ENCODE results near the gene VWA3B. TPM values are rescaled to one million over a fixed set of nuclear protein-coding genes. Genes with fewer than 3 reads are reported as not detected.
"Not testable (repeated sequence)": the region's sequence is repeated elsewhere in the genome, so short reads cannot be mapped to it uniquely, and the experiment has no call there.

Gene VWA3B
- total RNA-seq (2014; rRNA removed; shearing (Covaris generic)), result not detected in 2 replicates

DNA sequence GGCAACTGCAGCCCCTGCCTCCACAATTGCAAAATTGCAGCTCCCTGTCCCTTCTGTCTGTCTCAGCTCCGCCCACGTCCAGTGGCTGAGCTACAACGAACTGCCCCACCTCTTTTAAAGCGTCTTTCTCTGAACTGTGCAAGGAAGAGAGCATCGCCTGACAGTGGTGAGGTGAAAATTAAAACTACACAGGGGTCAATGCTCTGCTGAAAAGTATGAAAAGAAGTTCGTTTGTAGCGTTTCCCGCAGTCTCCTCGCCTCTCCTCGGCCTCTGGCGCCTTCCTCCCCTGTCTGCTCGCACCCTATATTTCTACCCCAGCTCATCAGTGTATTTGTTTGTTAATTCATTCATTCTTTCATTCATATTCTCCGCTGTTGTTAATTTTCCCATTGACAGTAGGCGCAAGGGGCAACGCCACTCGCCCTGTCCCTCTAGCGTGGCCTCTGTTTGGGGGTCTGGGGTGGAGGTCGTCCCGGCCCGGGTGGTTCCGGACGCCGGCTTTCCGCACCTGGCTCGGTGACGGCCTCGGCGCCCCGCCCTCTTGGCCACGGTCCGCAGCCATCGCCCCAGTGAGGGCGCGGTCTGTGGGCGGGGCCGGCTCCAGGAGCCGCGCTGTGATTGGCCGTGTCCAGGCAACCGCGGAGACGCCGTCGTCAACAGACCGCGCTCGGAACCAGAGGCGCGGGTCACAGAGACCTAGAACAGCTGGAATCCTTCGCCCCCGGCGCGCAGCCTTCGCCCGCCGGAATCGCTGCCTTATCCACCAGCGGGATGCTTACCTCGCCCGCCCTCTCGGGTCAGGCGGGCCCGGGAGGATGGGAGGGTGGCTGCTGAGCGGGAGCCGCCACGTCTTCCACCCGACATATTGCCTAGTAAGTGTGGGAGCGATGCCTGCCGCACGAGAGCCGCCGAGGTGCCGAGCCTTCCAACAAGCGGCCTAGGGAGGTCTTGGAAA, at the start of gene VWA3B:
VWA3B (plus strand) TSS at position 677 of the 956 bp plus-strand sequence. CDS start 5,926 bp downstream, outside the sequence.
- DNase-seq (ENCODE audit: low spot score), result peak; percentile 27

GRCh38 chr2:98037206-98037605, 49.8 kb upstream of the VWA3B start:
- no peak for DNase-seq (ENCODE audit: low spot score)

DNA sequence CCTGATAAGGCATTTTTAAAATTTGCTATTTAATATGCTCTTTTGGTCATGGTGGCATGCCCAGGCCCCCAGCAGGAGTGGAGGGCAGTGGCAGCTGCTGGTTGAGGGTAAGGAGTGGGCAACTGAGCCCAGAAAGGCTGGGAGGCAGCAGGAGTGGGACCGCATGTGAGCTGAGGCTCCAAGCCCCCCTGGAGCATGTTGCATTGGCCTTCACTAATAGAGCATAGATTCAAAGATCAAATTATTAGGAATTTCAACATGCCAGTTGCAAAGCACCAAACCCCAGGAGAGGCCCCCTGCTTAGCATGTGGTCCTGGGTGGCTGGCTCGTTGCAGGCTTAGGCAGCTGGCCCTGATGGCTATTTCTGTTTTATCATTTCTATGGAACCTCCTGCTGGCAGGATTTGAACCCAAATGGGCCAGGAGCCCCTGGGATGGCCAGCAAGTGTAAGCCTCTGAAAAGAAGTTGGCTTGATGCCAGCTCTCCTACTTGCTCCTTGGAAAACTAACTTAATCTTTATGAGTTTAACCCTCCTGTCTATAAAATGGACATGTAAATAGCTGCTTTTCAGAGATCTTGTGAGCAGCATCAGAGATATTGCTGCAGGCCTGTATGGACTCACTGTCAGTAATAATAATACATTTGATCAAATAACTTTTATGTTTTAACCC, 49.2 kb upstream of the VWA3B start:
- no peak for DNase-seq (ENCODE audit: low spot score)

DNA sequence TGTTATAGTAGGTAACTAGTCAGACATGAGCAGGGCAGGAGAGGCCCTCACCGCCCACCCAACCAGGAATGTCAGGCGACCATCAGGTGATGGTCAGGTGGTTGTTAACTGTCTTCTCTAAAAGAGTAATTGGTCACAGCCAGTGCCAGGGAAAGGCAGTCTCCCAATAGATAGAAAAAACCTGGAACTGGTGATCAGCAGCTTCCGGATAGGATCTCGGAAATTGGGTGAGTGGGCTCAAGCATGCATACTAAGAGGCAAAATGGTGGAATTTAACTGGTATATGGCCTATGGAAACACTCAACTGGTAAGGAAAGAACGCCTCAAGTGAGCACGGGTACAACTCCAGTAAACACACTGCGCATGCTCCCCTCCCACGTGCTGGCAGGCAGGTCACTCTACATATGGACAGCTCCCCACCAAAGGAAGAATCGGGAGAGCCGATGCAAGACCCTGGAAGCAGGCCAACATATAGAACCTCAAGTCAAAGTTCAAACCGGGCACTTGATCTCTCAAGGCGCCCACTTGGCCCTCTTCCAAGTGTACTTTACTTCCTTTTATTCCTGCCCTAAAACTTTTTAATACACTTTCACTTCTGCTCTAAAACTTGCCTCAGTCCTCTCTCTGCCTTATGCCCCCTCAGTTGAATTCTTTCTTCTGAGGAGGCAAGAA, 47.7 kb upstream of the VWA3B start:
- DNase-seq (ENCODE audit: low spot score), result no peak

GRCh38 chr2:98040331-98040939, 46.5 kb upstream of the VWA3B start:
- no peak for DNase-seq (ENCODE audit: low spot score)

DNA sequence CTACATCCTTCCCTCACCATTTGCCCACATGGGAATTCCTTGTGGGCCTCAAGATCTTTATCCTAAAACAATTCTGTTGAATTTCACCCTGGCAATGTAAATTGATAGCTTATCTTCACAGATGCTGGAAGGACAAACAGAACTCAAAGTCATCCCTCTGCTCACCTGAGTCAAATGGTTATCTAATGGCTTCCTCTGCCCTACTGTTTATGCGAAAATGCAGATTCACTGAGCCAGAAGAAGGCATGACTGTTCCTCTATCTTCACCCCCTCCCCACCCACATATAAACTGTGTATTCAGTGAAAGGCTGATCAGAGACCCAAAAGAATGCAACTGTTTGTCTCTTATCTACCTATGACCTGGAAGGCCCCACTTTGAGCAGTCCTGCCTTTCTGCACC, 43.9 kb upstream of the VWA3B start:
- no peak for DNase-seq (ENCODE audit: low spot score)

- not testable (repeated sequence) for DNase-seq (ENCODE audit: low spot score)
These were observed 42.2 kb upstream of the VWA3B start for GRCh38 chr2:98044730-98045129.

DNA sequence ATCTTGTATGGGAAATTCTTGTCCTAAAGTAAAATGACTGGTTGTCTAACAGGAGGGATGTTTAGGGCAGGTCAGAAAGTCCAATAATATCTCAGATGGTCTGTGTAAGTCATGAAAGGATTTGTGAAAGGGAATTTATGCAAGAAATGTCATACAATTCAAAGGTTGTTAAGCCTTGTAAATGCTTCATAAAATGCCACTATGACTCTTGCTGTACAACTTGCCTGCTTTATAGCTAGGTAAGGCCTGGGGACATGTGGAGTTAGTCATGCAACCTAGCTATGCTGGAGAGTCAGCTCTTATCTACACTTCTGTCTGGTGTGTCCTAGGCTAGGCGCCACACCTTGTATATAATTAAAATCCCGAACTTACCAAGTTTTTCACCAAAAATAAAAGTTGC, 36.9 kb upstream of the VWA3B start:
- no peak for DNase-seq (ENCODE audit: low spot score)

- DNase-seq (ENCODE audit: low spot score), result no peak
These were observed 28.6 kb upstream of the VWA3B start for GRCh38 chr2:98058191-98058975.

GRCh38 chr2:98060277-98060676, 26.7 kb upstream of the VWA3B start:
- DNase-seq (ENCODE audit: low spot score), result no peak

DNA sequence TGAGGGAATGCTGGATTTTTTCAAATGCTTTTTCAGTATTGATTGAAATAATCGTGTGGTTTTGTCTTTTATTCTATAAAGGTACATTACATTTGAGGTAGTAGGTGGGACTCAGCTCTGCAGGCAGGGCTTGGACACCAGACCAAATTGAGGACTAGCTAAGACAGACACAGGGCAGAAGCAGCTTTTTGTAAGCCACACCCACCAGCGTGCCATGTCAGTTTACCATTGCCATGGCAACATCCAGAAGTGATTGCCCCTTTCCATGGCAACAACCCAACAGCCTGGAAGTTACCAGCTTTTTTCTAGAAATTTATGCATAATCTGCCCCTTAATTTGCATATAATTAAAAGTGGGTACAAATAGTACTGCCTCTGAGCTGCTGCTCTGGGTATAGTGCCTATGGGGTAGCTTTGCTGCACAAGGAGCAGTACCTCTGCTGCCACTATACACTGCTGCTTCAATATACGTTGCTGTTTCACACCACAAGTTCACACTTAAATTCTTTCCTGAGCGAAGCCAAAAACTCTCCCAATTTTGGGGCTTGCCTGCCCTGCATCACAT, 23.6 kb upstream of the VWA3B start:
- no peak for DNase-seq (ENCODE audit: low spot score)

- DNase-seq (ENCODE audit: low spot score), result no peak
These were observed 21.2 kb upstream of the VWA3B start for GRCh38 chr2:98065808-98066207.

DNA sequence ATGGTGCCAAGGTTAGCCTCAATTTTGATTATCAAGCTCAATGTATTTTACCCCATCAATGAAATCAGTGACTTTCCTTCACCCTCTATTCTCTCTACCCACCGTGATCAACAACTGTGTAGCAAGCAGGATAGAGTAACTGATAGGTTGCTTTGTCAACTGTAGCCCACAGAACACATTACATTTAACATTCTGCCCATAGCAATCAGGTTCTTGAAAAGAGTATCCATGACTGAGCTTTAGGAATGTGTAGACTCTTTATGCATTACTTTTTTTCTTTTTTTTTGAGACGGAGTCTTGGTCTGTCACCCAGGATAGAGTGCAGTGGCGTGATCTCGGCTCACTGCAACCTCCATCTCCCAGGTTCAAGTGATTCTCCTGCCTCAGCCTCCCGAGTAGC, 19.8 kb upstream of the VWA3B start:
- DNase-seq (ENCODE audit: low spot score), result no peak

DNA sequence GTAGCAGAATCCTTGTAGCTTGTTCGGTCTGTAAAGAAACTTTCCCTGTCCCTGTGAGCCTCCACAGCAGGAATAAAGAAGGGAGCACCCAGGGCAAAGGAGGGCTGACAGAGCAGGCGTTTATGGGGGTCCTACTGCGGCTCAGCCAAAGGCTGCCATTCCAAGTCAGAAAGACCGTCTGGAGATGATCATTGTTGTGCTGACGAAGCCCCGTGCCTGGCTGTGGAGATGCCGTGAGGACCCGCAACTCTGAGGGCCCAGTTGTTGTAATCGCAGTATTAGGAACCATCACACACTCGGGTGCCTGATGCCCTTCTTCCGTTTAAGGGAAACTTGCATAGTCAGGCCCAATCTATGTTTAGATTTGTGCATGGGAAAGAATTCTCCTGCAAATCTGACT, 16.9 kb upstream of the VWA3B start:
- no peak for DNase-seq (ENCODE audit: low spot score)

DNA sequence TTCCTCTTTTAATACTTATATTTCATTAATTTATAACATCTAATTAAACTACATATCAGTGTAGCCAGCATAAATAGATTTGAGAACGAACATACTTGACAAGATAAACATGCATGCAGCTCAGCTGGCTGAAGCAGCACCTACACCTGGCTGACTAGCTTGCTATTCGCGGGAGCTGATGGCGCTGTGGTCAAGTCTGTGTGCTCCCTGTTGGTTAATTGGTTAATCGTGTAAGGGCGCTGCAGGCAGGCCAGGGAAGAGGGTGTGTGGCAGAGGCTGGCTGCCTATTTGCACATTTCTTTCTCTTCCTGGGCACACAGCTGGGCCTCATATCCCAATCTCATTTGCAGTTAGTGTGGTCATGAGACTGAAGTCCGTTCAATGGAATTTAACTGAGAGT, 14.5 kb upstream of the VWA3B start:
- DNase-seq (ENCODE audit: low spot score), result no peak

GRCh38 chr2:98078701-98079100, 8.3 kb upstream of the VWA3B start:
- no peak for DNase-seq (ENCODE audit: low spot score)

GRCh38 chr2:98084151-98084868, 2.7 kb upstream of the VWA3B start:
- no peak for DNase-seq (ENCODE audit: low spot score)

- no peak for DNase-seq (ENCODE audit: low spot score)
These were observed 2.1 kb upstream of the VWA3B start for GRCh38 chr2:98084869-98085238.

DNA sequence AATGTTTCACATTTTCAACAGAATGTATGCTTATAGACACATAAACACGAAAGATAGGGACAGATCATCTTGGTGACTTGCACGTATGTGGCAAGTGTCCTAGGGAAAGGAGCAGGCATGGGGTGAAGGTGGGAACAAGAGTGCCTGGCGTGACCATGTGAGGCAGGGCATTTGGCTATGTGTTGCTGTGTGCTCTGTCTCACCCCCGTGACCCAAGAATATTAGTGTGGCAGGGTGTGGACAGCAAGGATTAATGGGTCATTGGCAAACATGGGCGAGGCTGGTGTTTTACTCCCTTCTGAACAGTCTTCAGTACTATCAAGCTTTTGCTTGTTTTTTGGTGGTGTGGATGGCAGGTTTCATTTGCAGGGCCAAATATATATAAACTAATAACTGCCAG, 1.3 kb upstream of the VWA3B start:
- DNase-seq (ENCODE audit: low spot score), result no peak

- no peak for DNase-seq (ENCODE audit: low spot score)
These were observed 567 bp downstream of the VWA3B start for GRCh38 chr2:98087447-98088020.
